Vagina (tissue), 2 donors: ENCODE data around the gene BFSP1. TPM values are rescaled to one million over a fixed set of nuclear protein-coding genes. Genes with fewer than 3 reads are reported as not detected.

Experiments used
- DNase-seq, 2 donors: peaks; one replicate each; pipeline ENCODE4 v3.0.0-alpha.2; 2017; ENCODE audit errors: extremely low spot score in 2 of 2
- H3K27ac ChIP-seq: fragments of 200-600 bp; sonication (generic); one replicate; pipeline ENCODE4 v1.5.1; 2019
- H3K27me3 ChIP-seq: fragments of 200-600 bp; sonication (generic); one replicate; pipeline ENCODE4 v1.5.1; 2019
- H3K36me3 ChIP-seq, 2 donors: fragments of 200-600 bp; sonication (generic); one replicate each; pipeline ENCODE4 v1.5.1; 2017 to 2019
- H3K4me1 ChIP-seq: fragments of 200-600 bp; sonication (generic); one replicate; pipeline ENCODE4 v1.5.1; 2019
- H3K4me3 ChIP-seq, 2 donors: fragments of 200-600 bp; sonication (generic); 1 replicate in 1 of 2; 2 replicates in 1 of 2; pipeline ENCODE4 v1.5.1; 2016 to 2019
- H3K9me3 ChIP-seq: fragments of 200-600 bp; sonication (generic); one replicate; pipeline ENCODE4 v1.5.1; 2019
- POLR2A ChIP-seq, 2 donors: fragments of 450-650 bp; IDR thresholded peaks; one replicate each; pipeline ENCODE4 v1.6.1; 2017; ENCODE audit warnings: antibody characterized with exemption in 2 of 2, mild to moderate bottlenecking in 2 of 2, moderate library complexity in 2 of 2
- POLR2AphosphoS5 ChIP-seq, 2 donors: sonication (generic); formaldehyde crosslinking; IDR thresholded peaks; one replicate each; pipeline ENCODE4 v1.9.0; 2017; ENCODE audit warnings: antibody characterized with exemption in 2 of 2, mild to moderate bottlenecking in 2 of 2, low read depth in 1 of 2; ENCODE audit not compliant: insufficient read depth in 1 of 2
- intact Hi-C: fragments of 100-400 bp; cut with DNase I; formaldehyde crosslinking; loops from one replicate; pipeline ENCODE4 v1.15.1; 2023
- total RNA-seq: library from RNA; depleted of rRNA; stranded (reverse); fragments of >200 nt; gene quantifications from one replicate; pipeline ENCODE4 v1.2.3, GENCODE V29; 2016
- TF ChIP-seq, protein P1 (sequence below), 3 experiments: fragments of 450-650 bp in 2 of 3; fragments of 200-600 bp in 1 of 3; sonication (generic) in 1 of 3; IDR thresholded peaks; one replicate each; pipeline ENCODE4 v1.5.1; 2017 to 2019; ENCODE audit warnings: antibody characterized with exemption in 3 of 3, mild to moderate bottlenecking in 2 of 3, moderate library complexity in 2 of 3

The BFSP1 gene
- total RNA-seq, 1 donor from 2014 or later = 0.49 TPM

DNA sequence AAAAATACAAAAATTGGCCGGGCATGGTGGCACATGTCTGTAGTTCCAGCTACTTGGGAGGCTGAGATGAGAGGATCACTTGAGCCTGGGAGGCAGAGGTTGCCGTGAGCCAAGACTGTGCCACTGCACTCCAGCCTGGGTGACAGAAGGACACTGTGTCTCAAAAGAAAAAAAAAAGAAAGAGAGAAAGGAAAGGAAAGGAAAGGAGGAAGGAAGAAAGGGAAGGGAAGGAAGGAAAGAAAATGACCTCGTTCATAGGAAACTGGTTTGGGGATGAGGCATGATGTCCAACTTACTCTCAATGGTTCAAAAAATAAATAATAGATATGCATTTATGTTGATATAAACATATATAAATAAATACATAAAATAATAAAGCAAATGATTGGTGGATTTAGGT lies 6.8 kb upstream of the BFSP1 start:
- Histone ChIP-seq H3K27ac (no peak overlapping the region), H3K4me3 (no peak overlapping the region), H3K36me3 (no peaks in the 10 kb centered on the region), H3K27me3 (no peaks in the 10 kb centered on the region), H3K4me1 (peaks cover 19% of the 10 kb centered on the region), H3K9me3 (no peaks in the 10 kb centered on the region)
- TF ChIP-seq POLR2AphosphoS5 (IDR thresholded peaks at IDR 0.05; ENCODE audit: insufficient read depth in 1 of 2, low read depth in 1 of 2) (no peak), POLR2A (IDR thresholded peaks at IDR 0.05) (no peak)
- TF ChIP-seq, protein P1, sequence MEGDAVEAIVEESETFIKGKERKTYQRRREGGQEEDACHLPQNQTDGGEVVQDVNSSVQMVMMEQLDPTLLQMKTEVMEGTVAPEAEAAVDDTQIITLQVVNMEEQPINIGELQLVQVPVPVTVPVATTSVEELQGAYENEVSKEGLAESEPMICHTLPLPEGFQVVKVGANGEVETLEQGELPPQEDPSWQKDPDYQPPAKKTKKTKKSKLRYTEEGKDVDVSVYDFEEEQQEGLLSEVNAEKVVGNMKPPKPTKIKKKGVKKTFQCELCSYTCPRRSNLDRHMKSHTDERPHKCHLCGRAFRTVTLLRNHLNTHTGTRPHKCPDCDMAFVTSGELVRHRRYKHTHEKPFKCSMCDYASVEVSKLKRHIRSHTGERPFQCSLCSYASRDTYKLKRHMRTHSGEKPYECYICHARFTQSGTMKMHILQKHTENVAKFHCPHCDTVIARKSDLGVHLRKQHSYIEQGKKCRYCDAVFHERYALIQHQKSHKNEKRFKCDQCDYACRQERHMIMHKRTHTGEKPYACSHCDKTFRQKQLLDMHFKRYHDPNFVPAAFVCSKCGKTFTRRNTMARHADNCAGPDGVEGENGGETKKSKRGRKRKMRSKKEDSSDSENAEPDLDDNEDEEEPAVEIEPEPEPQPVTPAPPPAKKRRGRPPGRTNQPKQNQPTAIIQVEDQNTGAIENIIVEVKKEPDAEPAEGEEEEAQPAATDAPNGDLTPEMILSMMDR (IDR thresholded peaks at IDR 0.05) = no peak
- intact Hi-C loops = loop anchor here (2.0 to 10.0 kb wide), 3 partner anchors 75 to 357 kb away; partner anchors contain the start of gene RRBP1
- no peak for DNase-seq

DNA sequence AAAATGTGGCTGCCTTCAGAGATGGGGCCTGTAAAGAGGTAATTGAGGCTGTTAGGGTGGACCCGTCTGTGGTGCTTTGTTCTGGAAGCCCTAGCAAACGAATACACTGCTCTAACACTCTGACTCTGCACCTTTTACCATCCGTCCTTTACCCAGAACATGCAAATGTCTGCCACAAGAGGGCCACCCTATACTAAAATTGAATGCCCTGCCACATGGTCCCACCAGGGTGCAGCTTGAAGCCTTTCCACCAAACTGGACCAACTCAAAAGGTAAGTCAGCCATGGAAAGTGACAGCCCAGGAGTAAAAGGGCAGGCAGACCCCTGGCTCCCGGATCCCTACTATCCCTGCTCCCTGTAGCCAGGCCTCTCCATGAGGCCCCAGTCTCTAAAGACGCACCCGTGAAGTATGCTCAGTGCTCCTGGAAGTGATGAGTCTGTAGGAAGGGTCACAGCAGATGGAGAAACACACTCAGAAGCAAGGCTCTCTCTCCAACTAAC lies 5.8 kb upstream of the BFSP1 start:
- TF ChIP-seq, protein P1 (IDR thresholded peaks at IDR 0.05) = peak; percentile 52 to 98 (median 85)
- TF ChIP-seq POLR2AphosphoS5 (IDR thresholded peaks at IDR 0.05; ENCODE audit: insufficient read depth in 1 of 2, low read depth in 1 of 2) (peak in 1 of 2 donors; percentile 63), POLR2A (IDR thresholded peaks at IDR 0.05) (no peak)
- no peak overlapping the region for H3K4me3 ChIP-seq
- peaks cover 15% of the 10 kb centered on the region for H3K4me1 ChIP-seq
- no peak for DNase-seq
- H3K27ac ChIP-seq = no peak overlapping the region
- intact Hi-C loops = loop anchor here (2.0 to 10.0 kb wide), 3 partner anchors 76 to 358 kb away; partner anchors contain the start of gene RRBP1
- no peaks in the 10 kb centered on the region for H3K27me3 ChIP-seq
- no peaks in the 10 kb centered on the region for H3K9me3 ChIP-seq
- no peaks in the 10 kb centered on the region for H3K36me3 ChIP-seq

DNA sequence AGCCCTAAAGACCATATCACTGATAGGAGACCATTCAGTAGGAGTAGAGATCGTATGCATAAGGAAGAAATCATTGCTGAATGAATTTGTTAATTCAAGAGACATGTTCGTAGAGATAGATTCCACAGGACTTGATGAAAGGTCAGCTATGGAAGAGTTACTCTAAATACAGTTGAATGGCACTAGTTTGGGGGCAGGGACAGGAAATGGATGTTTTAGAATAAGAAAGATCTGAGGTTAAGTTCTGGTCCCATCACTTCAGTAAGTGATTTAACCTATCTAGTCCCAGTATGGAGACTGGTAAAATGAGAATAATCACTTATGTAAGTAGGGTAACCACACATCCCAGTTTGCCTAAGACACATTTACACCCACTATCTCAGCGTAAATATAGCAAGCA lies 2.9 kb upstream of the BFSP1 start:
- no peaks in the 10 kb centered on the region for H3K36me3 ChIP-seq
- no peaks in the 10 kb centered on the region for H3K9me3 ChIP-seq
- no peak overlapping the region for H3K27ac ChIP-seq
- no peak for TF ChIP-seq POLR2AphosphoS5 (IDR thresholded peaks at IDR 0.05; ENCODE audit: insufficient read depth in 1 of 2, low read depth in 1 of 2)
- no peak for TF ChIP-seq POLR2A (IDR thresholded peaks at IDR 0.05)
- TF ChIP-seq, protein P1 (IDR thresholded peaks at IDR 0.05) = no peak
- intact Hi-C loops = loop anchor here (10.0 kb wide), 2 partner anchors 151 to 361 kb away; partner anchors contain the start of gene RRBP1
- no peak for DNase-seq
- H3K27me3 ChIP-seq = no peaks in the 10 kb centered on the region
- H3K4me3 ChIP-seq = no peak overlapping the region
- peaks cover 24% of the 10 kb centered on the region for H3K4me1 ChIP-seq

DNA sequence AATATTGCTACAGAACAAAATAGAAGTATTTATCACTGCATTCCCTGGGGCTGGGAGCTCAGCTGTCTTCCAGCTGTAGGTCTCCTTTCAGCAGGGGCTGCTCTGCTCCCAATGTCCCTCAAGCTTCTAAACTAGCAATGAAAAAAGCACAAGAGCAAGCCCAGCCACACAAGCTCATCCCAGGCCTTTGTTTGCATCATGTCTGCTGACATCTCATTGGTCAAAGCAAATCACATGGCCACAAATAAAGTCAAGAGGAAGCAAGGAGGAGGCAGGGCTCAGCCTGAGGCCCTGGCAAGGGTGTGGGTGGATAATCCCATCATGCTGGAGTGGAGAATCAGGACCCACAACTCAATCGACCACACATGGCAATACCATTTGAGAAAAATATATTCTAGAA lies 2.2 kb upstream of the BFSP1 start:
- Histone ChIP-seq H3K36me3 (no peaks in the 10 kb centered on the region), H3K27me3 (no peaks in the 10 kb centered on the region), H3K4me3 (no peak overlapping the region), H3K27ac (no peak overlapping the region), H3K9me3 (no peaks in the 10 kb centered on the region), H3K4me1 (peaks cover 24% of the 10 kb centered on the region)
- DNase-seq = no peak
- intact Hi-C loops = loop anchor here (10.0 kb wide), 2 partner anchors 151 to 361 kb away; partner anchors contain the start of gene RRBP1
- no peak for TF ChIP-seq POLR2A (IDR thresholded peaks at IDR 0.05)
- TF ChIP-seq, protein P1 (IDR thresholded peaks at IDR 0.05) = no peak
- TF ChIP-seq POLR2AphosphoS5 (IDR thresholded peaks at IDR 0.05; ENCODE audit: insufficient read depth in 1 of 2, low read depth in 1 of 2) = no peak

DNA sequence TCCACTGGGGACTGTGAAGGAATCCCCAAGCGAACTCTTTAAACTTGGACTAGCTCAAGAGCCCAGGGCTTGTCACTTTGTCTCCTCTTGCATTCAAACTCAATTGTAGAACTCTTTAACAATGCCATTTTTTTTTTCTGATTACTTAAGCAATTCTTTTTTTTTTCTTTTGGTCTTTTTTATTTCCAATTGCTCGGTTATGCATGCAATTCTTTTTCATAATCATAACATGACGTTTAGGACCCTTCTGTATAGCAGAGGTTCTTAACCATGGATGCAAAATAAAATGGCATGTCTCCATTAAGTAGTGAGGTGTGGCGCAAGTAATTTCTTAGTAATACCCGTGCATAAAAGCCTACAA lies 466 bp upstream of the BFSP1 start:
- no peak for TF ChIP-seq POLR2AphosphoS5 (IDR thresholded peaks at IDR 0.05; ENCODE audit: insufficient read depth in 1 of 2, low read depth in 1 of 2)
- TF ChIP-seq, protein P1 (IDR thresholded peaks at IDR 0.05) = no peak
- no peak for TF ChIP-seq POLR2A (IDR thresholded peaks at IDR 0.05)
- Histone ChIP-seq H3K4me1 (peaks cover 20% of the 10 kb centered on the region), H3K36me3 (no peaks in the 10 kb centered on the region), H3K4me3 (peak overlapping the region; percentile 46 to 49), H3K27me3 (no peaks in the 10 kb centered on the region), H3K27ac (peak overlapping the region; percentile 56), H3K9me3 (no peaks in the 10 kb centered on the region)
- no peak for DNase-seq
- intact Hi-C loops = loop anchor here (10.0 kb wide), 2 partner anchors 153 to 363 kb away; partner anchors contain the start of gene RRBP1
